GM23338 (cell line): ENCODE measurements around the gene S100A7A.

Experiments used
- CREB1 ChIP-seq: fragments of 250-450 bp; sonication (Bioruptor Pico); IDR thresholded peaks from 2 replicates; pipeline ENCODE4 v1.5.0; 2020; ENCODE audit warnings: low read depth, mild to moderate bottlenecking, moderate library complexity
- CTCF ChIP-seq, 2 experiments: fragments of 200-600 bp in 1 of 2; sonication (generic) in 1 of 2; conservative IDR thresholded peaks; 2 replicates each; pipeline versions ENCODE4 v1.5.1 to v1.6.1; 2016 to 2017; ENCODE audit warnings: antibody characterized with exemption in 2 of 2, low read depth in 2 of 2, mild to moderate bottlenecking in 2 of 2, moderate library complexity in 1 of 2
- ETS1 ChIP-seq: IDR thresholded peaks from 2 replicates; pipeline ENCODE4 v1.6.1; 2016; ENCODE audit warnings: antibody characterized with exemption
- EZH2 ChIP-seq: fragments of 200-600 bp; sonication (generic); IDR thresholded peaks from one replicate; pipeline ENCODE4 v1.8.0; 2017; ENCODE audit warnings: antibody characterized with exemption, mild to moderate bottlenecking, low read depth; ENCODE audit not compliant: unreplicated experiment
- EZH2phosphoT487 ChIP-seq: fragments of 200-600 bp; sonication (generic); IDR thresholded peaks from one replicate; pipeline ENCODE4 v1.8.1; 2018; ENCODE audit warnings: antibody characterized with exemption; ENCODE audit not compliant: unreplicated experiment
- JUNB ChIP-seq: IDR thresholded peaks from one replicate; pipeline ENCODE4 v1.6.1; 2016; ENCODE audit warnings: antibody characterized with exemption; ENCODE audit not compliant: unreplicated experiment
- NANOG ChIP-seq: IDR thresholded peaks from 2 replicates; pipeline ENCODE4 v1.6.1; 2016; ENCODE audit warnings: antibody characterized with exemption, borderline replicate concordance
- POLR2AphosphoS5 ChIP-seq: IDR thresholded peaks from 2 replicates; pipeline ENCODE4 v1.6.1; 2016; ENCODE audit warnings: antibody characterized with exemption, low read depth
- REST ChIP-seq: IDR thresholded peaks from one replicate; pipeline ENCODE4 v1.6.1; 2018; ENCODE audit warnings: antibody characterized with exemption; ENCODE audit not compliant: unreplicated experiment
- STAT1 ChIP-seq: IDR thresholded peaks from one replicate; pipeline ENCODE4 v1.6.1; 2016; ENCODE audit warnings: antibody characterized with exemption; ENCODE audit not compliant: unreplicated experiment
- ZNF114 ChIP-seq: fragments of 250-450 bp; sonication (Bioruptor Pico); IDR thresholded peaks from 2 replicates; pipeline ENCODE4 v1.5.0; 2020; ENCODE audit warnings: mild to moderate bottlenecking, moderate library complexity
- ZNF331 ChIP-seq: fragments of 250-450 bp; sonication (Bioruptor Pico); IDR thresholded peaks from 2 replicates; pipeline ENCODE4 v1.5.0; 2020; ENCODE audit warnings: low read depth, mild to moderate bottlenecking, moderate library complexity
- ZNF462 ChIP-seq: fragments of 250-450 bp; sonication (Bioruptor Pico); IDR thresholded peaks from 2 replicates; pipeline ENCODE4 v1.5.0; 2020; ENCODE audit warnings: mild to moderate bottlenecking, moderate library complexity

- TF ChIP-seq EZH2 (no peak), CTCF (conservative IDR thresholded peaks at IDR 0.05; ENCODE audit: low read depth in 2 of 2) (no peak), JUNB (no peak), EZH2phosphoT487 (no peak), REST (no peak), POLR2AphosphoS5 (no peak), CREB1 (no peak), ZNF114 (CRISPR knock-in tag) (no peak), ETS1 (no peak), NANOG (no peak), ZNF331 (CRISPR knock-in tag) (no peak), ZNF462 (CRISPR knock-in tag) (no peak), STAT1 (no peak)
Observed at GRCh38 chr1:153397924-153398651, 18.2 kb upstream of the S100A7A start.
